DND-41 (cell line): ENCODE data around the gene ADAM29.

Experiments used
- EZH2 ChIP-seq: IDR thresholded peaks from 3 replicates; pipeline ENCODE4 v1.6.1; 2012; ENCODE audit warnings: borderline replicate concordance, low read depth, mild to moderate bottlenecking, moderate library complexity, low read length, inconsistent platforms; ENCODE audit not compliant: severe bottlenecking
- TF ChIP-seq, protein P1 (sequence below): IDR thresholded peaks from 2 replicates; pipeline ENCODE4 v1.5.1; 2012; ENCODE audit warnings: borderline replicate concordance, low read length, moderate library complexity, mild to moderate bottlenecking; ENCODE audit not compliant: poor library complexity, severe bottlenecking; ENCODE audit errors: extremely low read depth

DNA sequence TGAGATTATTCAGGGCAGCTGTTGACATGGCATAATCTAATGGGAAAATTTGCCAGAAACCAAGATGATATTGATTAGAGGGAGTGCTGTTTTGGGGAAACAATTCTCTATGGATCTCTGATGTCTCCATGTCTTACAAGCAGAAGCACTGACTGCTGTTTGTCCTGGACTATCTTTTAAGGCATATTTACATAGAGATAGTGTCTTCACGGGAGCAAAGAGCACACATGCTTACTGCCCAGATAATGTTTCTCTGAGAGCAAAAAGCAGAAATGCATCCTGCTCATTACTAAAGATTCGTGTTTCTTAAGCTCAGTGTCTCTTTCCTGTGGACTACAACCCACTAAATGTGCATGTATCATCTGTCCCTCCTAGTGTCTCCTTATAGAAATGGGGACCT, 47.8 kb upstream of the ADAM29 start:
- TF ChIP-seq, protein P1, sequence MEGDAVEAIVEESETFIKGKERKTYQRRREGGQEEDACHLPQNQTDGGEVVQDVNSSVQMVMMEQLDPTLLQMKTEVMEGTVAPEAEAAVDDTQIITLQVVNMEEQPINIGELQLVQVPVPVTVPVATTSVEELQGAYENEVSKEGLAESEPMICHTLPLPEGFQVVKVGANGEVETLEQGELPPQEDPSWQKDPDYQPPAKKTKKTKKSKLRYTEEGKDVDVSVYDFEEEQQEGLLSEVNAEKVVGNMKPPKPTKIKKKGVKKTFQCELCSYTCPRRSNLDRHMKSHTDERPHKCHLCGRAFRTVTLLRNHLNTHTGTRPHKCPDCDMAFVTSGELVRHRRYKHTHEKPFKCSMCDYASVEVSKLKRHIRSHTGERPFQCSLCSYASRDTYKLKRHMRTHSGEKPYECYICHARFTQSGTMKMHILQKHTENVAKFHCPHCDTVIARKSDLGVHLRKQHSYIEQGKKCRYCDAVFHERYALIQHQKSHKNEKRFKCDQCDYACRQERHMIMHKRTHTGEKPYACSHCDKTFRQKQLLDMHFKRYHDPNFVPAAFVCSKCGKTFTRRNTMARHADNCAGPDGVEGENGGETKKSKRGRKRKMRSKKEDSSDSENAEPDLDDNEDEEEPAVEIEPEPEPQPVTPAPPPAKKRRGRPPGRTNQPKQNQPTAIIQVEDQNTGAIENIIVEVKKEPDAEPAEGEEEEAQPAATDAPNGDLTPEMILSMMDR: no peak
- TF ChIP-seq EZH2: no peak
